ENCODE data around the gene SLC39A5. TPM values are rescaled to one million over a fixed set of nuclear protein-coding genes. Genes with fewer than 3 reads are reported as not detected.

SLC39A5 gene
- total RNA-seq, 2 donors from 2014 or later: not detected

DNA sequence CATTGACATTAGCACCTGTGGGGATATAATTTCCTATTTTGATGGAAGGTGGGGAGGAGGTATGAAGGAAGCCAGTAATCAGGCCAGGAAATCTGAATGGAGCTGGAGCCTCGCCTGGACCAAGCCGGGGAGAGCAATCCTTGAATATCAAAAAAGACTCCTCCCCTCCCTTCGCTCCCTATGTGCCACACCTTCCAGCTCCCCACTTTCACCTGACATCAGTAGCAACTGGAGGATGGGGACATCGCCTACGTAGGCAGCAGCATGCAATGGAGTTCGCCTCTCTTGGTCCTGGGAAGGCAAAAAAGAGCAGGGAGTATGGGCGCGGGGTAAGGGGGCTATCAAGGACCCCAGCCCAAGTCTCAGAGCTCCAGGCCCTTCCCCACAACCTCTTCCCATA is 27.2 kb downstream of the SLC39A5 start:
- H3K9me3 ChIP-seq: no peaks in the 10 kb centered on the region
- H3K27me3 ChIP-seq (replicated peaks; ENCODE audit: insufficient read depth): no peaks in the 10 kb centered on the region
- WGBS: 42% methylated on average over 8 of the region's 8 CpGs
- H3K36me3 ChIP-seq: peaks cover 6 to 24% of the 10 kb centered on the region in 2 donors
- peak overlapping the region; percentile 72 to 83 for H3K4me3 ChIP-seq
- no peak for DNase-seq (ENCODE audit: low spot score)
- peaks cover 6% of the 10 kb centered on the region for H3K4me1 ChIP-seq (replicated peaks)
- H3K27ac ChIP-seq: peak overlapping the region in 1 of 2 donors; percentile 89
- intact Hi-C loops (cut with DNase I): no loop called here
- no peak for TF ChIP-seq POLR2AphosphoS5 (IDR thresholded peaks at IDR 0.05)
- TF ChIP-seq CTCF (IDR thresholded peaks at IDR 0.05): no peak
- no peak for TF ChIP-seq POLR2A (IDR thresholded peaks at IDR 0.05)

- Histone ChIP-seq H3K9me3 (no peaks in the 10 kb centered on the region), H3K36me3 (peaks cover 4 to 19% of the 10 kb centered on the region in 2 donors), H3K27me3 (replicated peaks; ENCODE audit: insufficient read depth) (no peaks in the 10 kb centered on the region), H3K4me3 (peak overlapping the region; percentile 72 to 83), H3K4me1 (replicated peaks) (peaks cover 6% of the 10 kb centered on the region), H3K27ac (peak overlapping the region; percentile 89 to 90)
- intact Hi-C loops (cut with DNase I): no loop called here
- TF ChIP-seq POLR2A (IDR thresholded peaks at IDR 0.05): no peak
- no peak for TF ChIP-seq CTCF (IDR thresholded peaks at IDR 0.05)
- no peak for TF ChIP-seq POLR2AphosphoS5 (IDR thresholded peaks at IDR 0.05)
- no peak for DNase-seq (ENCODE audit: low spot score)
- whole genome bisulfite sequencing: 0% methylated on average over 27 of the region's 27 CpGs
Measured at GRCh38 chr12:56257491-56258067, 27.7 kb downstream of the SLC39A5 start.

DNA sequence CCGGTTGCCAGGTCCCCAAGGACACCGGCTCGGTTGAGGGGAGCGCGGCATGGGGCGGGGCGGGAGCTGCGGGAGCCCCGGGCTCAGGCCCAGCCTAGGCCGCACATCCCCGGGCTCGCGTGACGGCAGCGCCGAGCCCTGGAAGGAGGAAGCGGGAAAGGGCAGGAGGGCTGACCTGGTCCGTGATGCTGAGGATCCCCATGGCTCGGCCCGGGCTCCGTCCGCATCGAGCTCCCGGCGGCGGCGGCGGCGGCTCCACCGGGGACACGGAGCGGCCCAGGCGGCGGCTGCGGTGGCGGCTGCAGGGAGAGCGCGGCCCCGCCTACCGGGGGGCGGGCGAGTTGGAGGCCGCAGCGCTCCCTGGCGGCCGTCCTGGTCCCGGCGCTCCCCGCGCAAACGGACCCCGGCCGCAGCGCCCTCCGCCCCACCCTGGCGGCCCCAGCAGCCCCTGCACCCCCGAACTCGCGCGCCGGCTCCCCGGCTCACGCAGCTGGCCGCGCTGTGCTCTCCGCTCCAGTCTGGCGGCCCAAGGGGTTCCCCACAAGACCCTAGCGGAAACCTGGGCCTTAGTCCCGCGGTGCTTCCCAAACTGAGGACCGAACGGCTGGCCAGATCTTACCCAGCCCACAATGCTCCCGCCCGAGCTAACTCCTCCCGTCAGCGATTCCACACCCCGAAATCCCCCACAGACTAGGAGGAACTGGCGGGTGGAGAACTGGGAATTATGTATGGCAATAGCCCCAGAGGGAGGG is 28.4 kb downstream of the SLC39A5 start, which contains the start of gene ANKRD52:
Gene ANKRD52 (minus strand): TSS at position 317 of the 752 bp plus-strand sequence. CDS start 115 bp downstream, at position 202.
- WGBS: under 1% methylated on average over 70 of the region's 78 CpGs
- H3K4me1 ChIP-seq (replicated peaks): peaks cover 6% of the 10 kb centered on the region
- peak within 1 kb of the TSS; percentile 89 to 90 for H3K27ac ChIP-seq
- TF ChIP-seq POLR2A (IDR thresholded peaks at IDR 0.05) (no peak), CTCF (IDR thresholded peaks at IDR 0.05) (peak; percentile 64 to 91 (median 78))
- DNase-seq (ENCODE audit: low spot score): peak; percentile 62
- H3K36me3 ChIP-seq: peaks cover 0 to 13% of the 10 kb centered on the region in 2 donors
- peak within 1 kb of the TSS; percentile 72 to 83 for H3K4me3 ChIP-seq
- intact Hi-C loops (cut with DNase I): no loop called here
- H3K27me3 ChIP-seq (replicated peaks; ENCODE audit: insufficient read depth): no peaks in the 10 kb centered on the region
- no peaks in the 10 kb centered on the region for H3K9me3 ChIP-seq

GRCh38 chr12:56258820-56259183 is 29.0 kb downstream of the SLC39A5 start:
- TF ChIP-seq POLR2AphosphoS5 (IDR thresholded peaks at IDR 0.05) (no peak), POLR2A (IDR thresholded peaks at IDR 0.05) (no peak), CTCF (IDR thresholded peaks at IDR 0.05) (no peak)
- Histone ChIP-seq H3K4me1 (replicated peaks) (peaks cover 6% of the 10 kb centered on the region), H3K27me3 (replicated peaks; ENCODE audit: insufficient read depth) (no peaks in the 10 kb centered on the region), H3K36me3 (peaks cover 0 to 8% of the 10 kb centered on the region in 2 donors), H3K9me3 (no peaks in the 10 kb centered on the region), H3K27ac (peak overlapping the region; percentile 89 to 90), H3K4me3 (peak overlapping the region; percentile 72 to 83)
- no peak for DNase-seq (ENCODE audit: low spot score)
- 9% methylated on average over 9 of the region's 9 CpGs for WGBS
- intact Hi-C loops (cut with DNase I): no loop called here

Data from prostate gland (tissue), 2 donors.